Mesodermal cell (in vitro differentiated cells): Measurements from ENCODE around the gene ABCD4.
"Not testable (repeated sequence)": the region's sequence is repeated elsewhere in the genome, so short reads cannot be mapped to it uniquely, and the experiment has no call there.

Experiments used
- H3K27ac ChIP-seq: 2 replicates; pipeline ENCODE4 v1.7.0; 2013; ENCODE audit warnings: mild to moderate bottlenecking, low read depth, low read length, moderate library complexity; ENCODE audit not compliant: severe bottlenecking
- H3K36me3 ChIP-seq: 2 replicates; pipeline ENCODE4 v1.7.1; 2013; ENCODE audit warnings: mild to moderate bottlenecking, low read length, moderate library complexity; ENCODE audit not compliant: control insufficient read depth, insufficient read depth
- H3K4me1 ChIP-seq: one replicate; pipeline ENCODE4 v1.7.1; 2013; ENCODE audit warnings: mild to moderate bottlenecking, low read length; ENCODE audit not compliant: insufficient read depth, control insufficient read depth, poor library complexity, severe bottlenecking
- H3K4me3 ChIP-seq: 2 replicates; pipeline ENCODE4 v1.7.0; 2013; ENCODE audit warnings: low read length, control low read depth, mild to moderate bottlenecking; ENCODE audit not compliant: insufficient read depth, poor library complexity, severe bottlenecking; ENCODE audit errors: extremely low read depth
- H3K9me3 ChIP-seq: 2 replicates; pipeline ENCODE4 v1.7.1; 2013; ENCODE audit warnings: mild to moderate bottlenecking, low read length, moderate library complexity; ENCODE audit not compliant: control insufficient read depth
- WGBS, 2 experiments: methylation state at CpG; one replicate each; pipeline ENCODE4 v1.1.5; 2013; ENCODE audit warnings: missing lambda C conversion rate in 2 of 2; ENCODE audit not compliant: insufficient coverage in 2 of 2; 5-methylcytosine and 5-hydroxymethylcytosine counted together

Gene ABCD4

GRCh38 chr14:74275241-74275841, 27.4 kb downstream of the ABCD4 start:
- no peaks in the 10 kb centered on the region for H3K9me3 ChIP-seq
- H3K27ac ChIP-seq, result no peak overlapping the region
- H3K36me3 ChIP-seq, result no peaks in the 10 kb centered on the region
- H3K4me3 ChIP-seq, result no peak overlapping the region
- no peaks in the 10 kb centered on the region for H3K4me1 ChIP-seq
- WGBS, 2 experiments, result 94 to 96% methylated on average over 3 to 5 of the region's 6 CpGs

DNA sequence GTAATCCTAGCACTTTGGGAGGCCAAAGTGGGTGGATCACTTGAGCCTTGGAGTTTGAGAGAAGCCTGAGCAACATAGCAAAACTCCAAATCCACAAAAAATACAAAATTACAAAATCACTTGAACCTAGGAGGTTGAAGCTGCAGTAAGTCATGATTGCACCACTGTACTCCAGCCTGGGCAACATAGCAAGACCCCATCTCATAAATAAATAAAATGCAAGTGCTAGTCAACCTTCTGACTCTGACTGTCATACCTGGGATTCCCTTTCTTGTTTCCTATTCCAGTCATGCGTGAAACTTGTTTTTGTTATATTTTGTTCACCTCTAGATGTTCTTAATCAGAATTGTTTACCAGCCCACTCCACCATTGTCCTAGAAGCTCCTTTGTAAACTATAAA, 31.4 kb downstream of the ABCD4 start:
- H3K4me1 ChIP-seq, result no peaks in the 10 kb centered on the region
- H3K4me3 ChIP-seq, result no peak overlapping the region
- H3K9me3 ChIP-seq, result no peaks in the 10 kb centered on the region
- 80% methylated on average over 1 of the region's 1 CpG; no CpG with 5 or more reads in 1 of the 2 experiments for WGBS, 2 experiments
- H3K27ac ChIP-seq, result no peak overlapping the region
- no peaks in the 10 kb centered on the region for H3K36me3 ChIP-seq

DNA sequence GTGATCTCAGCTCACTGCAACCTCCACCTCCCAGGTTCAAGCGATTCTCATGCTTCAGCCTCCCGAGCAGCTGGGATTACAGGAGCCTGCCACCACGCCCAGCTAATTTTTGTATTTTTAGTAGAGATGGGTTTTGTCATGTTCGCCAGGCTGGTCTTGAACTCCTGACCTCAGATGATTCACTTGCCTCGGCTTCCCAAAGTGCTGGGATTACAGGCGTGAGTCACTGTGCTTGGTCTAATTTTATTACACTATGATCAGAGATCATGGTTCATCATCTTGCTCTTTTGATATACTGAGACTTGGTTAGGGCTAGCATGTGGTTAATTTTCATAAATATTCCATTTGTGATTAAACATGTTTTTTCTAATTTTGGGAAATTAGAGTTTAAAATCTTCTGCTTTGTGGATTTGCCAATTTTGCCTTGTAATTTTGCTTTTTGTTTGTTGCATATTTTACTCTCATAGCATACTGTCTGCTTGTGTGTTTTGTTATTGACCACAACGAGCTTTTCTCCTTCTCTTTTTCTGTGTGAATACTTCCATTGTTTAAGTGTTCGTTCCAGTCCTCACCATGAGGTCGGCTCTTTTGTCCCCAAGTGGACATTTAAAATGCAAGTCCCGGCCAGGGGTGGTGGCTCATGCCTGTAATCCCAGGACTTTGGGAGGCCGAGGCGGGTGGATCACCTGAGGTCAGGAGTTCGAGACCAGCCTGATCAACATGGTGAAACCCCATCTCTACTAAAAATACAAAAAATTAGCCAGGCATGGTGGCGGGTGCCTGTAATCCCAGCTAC, 32.2 kb downstream of the ABCD4 start:
- H3K9me3 ChIP-seq, H3K36me3 ChIP-seq, H3K4me3 ChIP-seq, H3K27ac ChIP-seq, H3K4me1 ChIP-seq: not testable (repeated sequence)
- WGBS, 2 experiments, result 61 to 82% methylated on average over 5 to 7 of the region's 14 CpGs

DNA sequence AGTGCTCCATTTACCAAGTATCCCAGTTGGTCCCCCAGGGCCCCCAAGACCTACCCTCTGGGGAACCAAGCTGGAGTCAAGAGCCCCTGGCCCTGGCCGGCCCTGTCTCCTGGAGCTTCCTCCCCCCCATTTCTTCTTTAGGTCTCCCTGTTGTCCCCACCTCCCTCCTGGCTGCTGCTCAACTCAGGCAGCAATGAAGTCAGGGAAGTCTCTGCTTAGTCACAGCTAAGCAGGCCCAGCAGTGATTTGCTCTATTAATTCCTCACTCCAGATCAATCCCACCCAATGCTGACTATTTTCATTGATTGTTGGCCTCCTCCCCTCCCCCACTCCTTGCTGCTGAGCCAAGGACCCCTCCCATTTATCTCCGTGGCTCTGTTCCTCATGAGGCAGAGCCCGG, 35.1 kb downstream of the ABCD4 start:
- no peaks in the 10 kb centered on the region for H3K4me1 ChIP-seq
- no peaks in the 10 kb centered on the region for H3K9me3 ChIP-seq
- 76 to 80% methylated on average over 1 to 2 of the region's 3 CpGs for WGBS, 2 experiments
- H3K36me3 ChIP-seq, result no peaks in the 10 kb centered on the region
- no peak overlapping the region for H3K4me3 ChIP-seq
- no peak overlapping the region for H3K27ac ChIP-seq

- WGBS, 2 experiments, result 80 to 85% methylated on average over 13 of the region's 13 CpGs
- Histone ChIP-seq H3K27ac (no peak overlapping the region), H3K4me3 (no peak overlapping the region), H3K4me1 (no peaks in the 10 kb centered on the region), H3K9me3 (no peaks in the 10 kb centered on the region), H3K36me3 (no peaks in the 10 kb centered on the region)
These were observed 37.3 kb downstream of the ABCD4 start for GRCh38 chr14:74265301-74265965.

DNA sequence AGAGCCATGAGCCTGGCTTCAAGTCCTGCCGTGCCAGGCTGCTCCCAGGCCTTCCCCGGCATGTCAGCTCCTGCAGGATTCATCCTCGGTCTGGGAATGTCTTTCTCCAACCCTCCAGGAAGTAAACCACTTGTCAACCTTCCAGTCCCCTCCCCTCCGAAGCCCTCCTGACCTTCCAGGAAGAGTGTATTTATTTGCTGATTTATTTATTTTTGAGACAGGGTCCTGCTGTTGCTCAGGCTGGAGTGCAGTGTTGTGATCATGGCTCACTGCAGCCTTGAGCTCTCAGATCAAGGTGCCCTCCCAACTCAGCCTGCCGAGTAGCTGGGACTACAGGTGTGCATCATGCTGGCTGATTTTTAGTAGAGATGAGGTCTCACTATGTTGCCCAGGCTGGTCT, 38.8 kb downstream of the ABCD4 start:
- WGBS, 2 experiments, result 63 to 67% methylated on average over 4 of the region's 5 CpGs
- Histone ChIP-seq H3K9me3 (no peaks in the 10 kb centered on the region), H3K27ac (no peak overlapping the region)

DNA sequence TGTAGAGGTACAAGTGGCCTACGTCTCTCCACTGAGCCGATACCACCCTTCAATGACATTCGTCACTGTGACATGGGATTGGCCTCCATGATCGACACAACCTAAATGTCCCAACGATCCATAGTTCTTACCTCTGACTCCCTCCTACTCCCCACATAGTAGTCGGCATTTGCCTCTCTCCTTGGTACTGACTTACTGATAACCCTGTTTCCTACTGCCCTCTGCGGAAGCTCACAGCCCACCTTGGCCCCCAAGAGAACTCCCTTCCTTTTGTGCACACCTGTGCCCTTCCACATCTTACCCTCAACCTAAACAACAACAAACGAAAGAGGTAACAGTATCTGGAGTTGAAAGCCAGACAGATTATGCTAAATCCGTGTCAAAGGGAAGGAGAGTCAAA, 39.6 kb downstream of the ABCD4 start:
- WGBS, 2 experiments, result 80 to 84% methylated on average over 8 to 9 of the region's 9 CpGs
- no peak overlapping the region for H3K4me3 ChIP-seq
- no peaks in the 10 kb centered on the region for H3K36me3 ChIP-seq
- H3K4me1 ChIP-seq, result no peaks in the 10 kb centered on the region
- H3K9me3 ChIP-seq, result no peaks in the 10 kb centered on the region
- H3K27ac ChIP-seq, result no peak overlapping the region

More for the DNA sequence above, 38.8 kb downstream of the ABCD4 start:
- Histone ChIP-seq H3K36me3 (no peaks in the 10 kb centered on the region), H3K4me3 (no peak overlapping the region), H3K4me1 (no peaks in the 10 kb centered on the region)

GRCh38 chr14:74262076-74262475, 40.7 kb downstream of the ABCD4 start:
- no peaks in the 10 kb centered on the region for H3K36me3 ChIP-seq
- WGBS, 2 experiments, result 87 to 90% methylated on average over 7 to 9 of the region's 9 CpGs
- no peaks in the 10 kb centered on the region for H3K4me1 ChIP-seq
- H3K9me3 ChIP-seq, result no peaks in the 10 kb centered on the region
- no peak overlapping the region for H3K4me3 ChIP-seq
- no peak overlapping the region for H3K27ac ChIP-seq

- Histone ChIP-seq H3K9me3 (no peaks in the 10 kb centered on the region), H3K36me3 (no peaks in the 10 kb centered on the region), H3K4me1 (no peaks in the 10 kb centered on the region), H3K4me3 (no peak overlapping the region), H3K27ac (no peak overlapping the region)
- 81 to 87% methylated on average over 4 of the region's 4 CpGs for WGBS, 2 experiments
These were observed 41.4 kb downstream of the ABCD4 start for GRCh38 chr14:74261288-74261687.

GRCh38 chr14:74260525-74261233, 42.1 kb downstream of the ABCD4 start:
- Histone ChIP-seq H3K4me3 (no peak overlapping the region), H3K27ac (no peak overlapping the region), H3K4me1 (no peaks in the 10 kb centered on the region), H3K9me3 (no peaks in the 10 kb centered on the region), H3K36me3 (no peaks in the 10 kb centered on the region)
- 90 to 95% methylated on average over 29 of the region's 29 CpGs for WGBS, 2 experiments
